Measurements from ENCODE around the gene ASIC4. TPM values are rescaled to one million over a fixed set of nuclear protein-coding genes. Genes with fewer than 3 reads are reported as not detected.

Gene ASIC4
- total RNA-seq, 4 donors from 2014 or later: not detected

DNA sequence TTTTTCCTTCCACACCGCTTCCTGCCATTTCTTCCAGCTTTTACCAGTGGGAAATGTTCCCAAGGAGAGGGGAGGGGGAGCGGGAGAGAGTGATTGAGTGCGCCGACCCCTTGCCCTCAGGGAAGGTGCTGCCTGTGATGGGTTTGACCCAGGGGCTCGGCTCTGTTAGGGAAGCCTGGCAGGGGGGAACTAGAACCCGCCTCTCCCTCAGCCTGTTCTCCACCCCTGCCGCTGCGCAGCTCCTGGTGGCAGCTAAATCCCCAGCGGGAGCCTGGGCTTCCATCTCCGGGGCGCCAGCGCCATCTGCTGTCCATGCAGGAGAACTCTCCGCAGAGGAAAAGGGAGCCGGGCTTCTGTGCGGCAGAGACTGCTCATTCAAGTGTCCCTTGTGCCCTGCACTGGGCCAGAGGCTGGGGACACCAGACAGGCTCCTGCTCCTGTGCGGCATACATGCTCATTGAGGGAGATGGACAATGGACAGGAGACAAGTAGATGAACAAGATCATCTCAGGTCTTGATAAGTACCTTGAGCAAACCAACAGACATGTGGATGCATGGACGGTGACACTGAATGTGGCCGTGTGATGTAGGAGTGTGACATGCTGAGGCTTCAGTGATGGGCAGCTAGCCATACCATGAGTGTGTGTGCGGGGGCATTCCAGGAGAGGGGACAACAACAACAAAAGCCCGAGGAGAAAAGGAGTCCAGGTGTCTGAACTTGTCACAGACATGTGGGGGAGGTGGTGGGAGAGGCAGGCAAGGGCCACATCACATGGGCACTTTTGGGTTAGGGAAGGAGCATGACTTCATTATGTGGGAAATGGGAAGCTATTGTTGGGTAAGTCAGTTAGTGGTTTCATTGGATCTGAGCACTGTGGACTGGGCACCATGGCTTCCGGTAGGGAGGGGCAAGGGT, 16.0 kb downstream of the ASIC4 start:
- H3K27me3 ChIP-seq: peaks cover 63% of the 10 kb centered on the region
- H3K4me1 ChIP-seq: peaks cover 0 to 5% (median 0%) of the 10 kb centered on the region in 4 donors
- peak; percentile 84 for DNase-seq
- in situ Hi-C loops (cut with MboI; ENCODE audit: low pct_ligation_motif_present in 1 of 4, low pct_unique_long_range_greater_than_20kb in 1 of 4, low sequenced_read_pairs in 3 of 4): loop anchor here in 2 of 4 donors (10.0 kb wide), 2 partner anchors 104 to 114 kb away; no protein-coding TSS in a partner anchor
- no peak overlapping the region for H3K4me3 ChIP-seq
- no peaks in the 10 kb centered on the region for H3K36me3 ChIP-seq
- no peak overlapping the region for H3K27ac ChIP-seq
- TF ChIP-seq POLR2AphosphoS5 (IDR thresholded peaks at IDR 0.05): no peak
- TF ChIP-seq, protein P1, sequence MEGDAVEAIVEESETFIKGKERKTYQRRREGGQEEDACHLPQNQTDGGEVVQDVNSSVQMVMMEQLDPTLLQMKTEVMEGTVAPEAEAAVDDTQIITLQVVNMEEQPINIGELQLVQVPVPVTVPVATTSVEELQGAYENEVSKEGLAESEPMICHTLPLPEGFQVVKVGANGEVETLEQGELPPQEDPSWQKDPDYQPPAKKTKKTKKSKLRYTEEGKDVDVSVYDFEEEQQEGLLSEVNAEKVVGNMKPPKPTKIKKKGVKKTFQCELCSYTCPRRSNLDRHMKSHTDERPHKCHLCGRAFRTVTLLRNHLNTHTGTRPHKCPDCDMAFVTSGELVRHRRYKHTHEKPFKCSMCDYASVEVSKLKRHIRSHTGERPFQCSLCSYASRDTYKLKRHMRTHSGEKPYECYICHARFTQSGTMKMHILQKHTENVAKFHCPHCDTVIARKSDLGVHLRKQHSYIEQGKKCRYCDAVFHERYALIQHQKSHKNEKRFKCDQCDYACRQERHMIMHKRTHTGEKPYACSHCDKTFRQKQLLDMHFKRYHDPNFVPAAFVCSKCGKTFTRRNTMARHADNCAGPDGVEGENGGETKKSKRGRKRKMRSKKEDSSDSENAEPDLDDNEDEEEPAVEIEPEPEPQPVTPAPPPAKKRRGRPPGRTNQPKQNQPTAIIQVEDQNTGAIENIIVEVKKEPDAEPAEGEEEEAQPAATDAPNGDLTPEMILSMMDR (IDR thresholded peaks at IDR 0.05): peak; percentile 95 to 98 (median 97)
- H3K9me3 ChIP-seq: no peaks in the 10 kb centered on the region
- intact Hi-C loops (cut with DNase I; ENCODE audit: low total_unique reads): loop anchor here (2.0 to 5.0 kb wide), 2 partner anchors 53 to 130 kb away; no protein-coding TSS in a partner anchor
- 16% methylated on average over 21 of the region's 21 CpGs; no CpG with 5 or more reads in 1 of the 2 donors for WGBS, 2 donors (ENCODE audit: low coverage in 1 of 2)

DNA sequence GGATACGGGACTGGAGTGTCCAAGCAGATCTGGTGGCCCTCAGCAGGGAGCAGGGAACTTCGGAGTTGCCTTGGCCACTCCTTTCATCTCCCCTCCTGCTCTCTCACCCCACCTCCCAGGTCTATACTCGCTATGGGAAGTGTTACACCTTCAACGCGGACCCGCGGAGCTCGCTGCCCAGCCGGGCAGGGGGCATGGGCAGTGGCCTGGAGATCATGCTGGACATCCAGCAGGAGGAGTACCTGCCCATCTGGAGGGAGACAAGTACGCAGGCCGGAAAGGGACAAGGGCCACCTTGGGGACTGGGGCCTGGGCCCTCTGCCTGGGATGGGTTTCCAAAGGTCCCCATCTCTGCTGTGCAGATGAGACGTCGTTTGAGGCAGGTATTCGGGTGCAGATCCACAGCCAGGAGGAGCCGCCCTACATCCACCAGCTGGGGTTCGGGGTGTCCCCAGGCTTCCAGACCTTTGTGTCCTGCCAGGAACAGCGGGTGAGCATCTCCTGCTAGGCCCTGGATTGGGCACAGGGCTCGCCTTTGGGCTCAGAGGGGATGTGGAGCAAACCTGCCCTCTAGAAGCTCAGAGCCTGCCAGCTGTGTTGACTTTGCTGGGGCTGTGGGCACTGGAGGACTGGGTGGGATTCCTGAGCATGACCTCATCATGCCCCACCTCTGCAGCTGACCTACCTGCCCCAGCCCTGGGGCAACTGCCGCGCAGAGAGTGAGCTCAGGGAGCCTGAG, 17.5 kb downstream of the ASIC4 start:
- no peaks in the 10 kb centered on the region for H3K36me3 ChIP-seq
- H3K4me3 ChIP-seq: no peak overlapping the region
- peaks cover 48% of the 10 kb centered on the region for H3K27me3 ChIP-seq
- no peaks in the 10 kb centered on the region for H3K9me3 ChIP-seq
- intact Hi-C loops (cut with DNase I; ENCODE audit: low total_unique reads) (loop anchor here (2.0 to 5.0 kb wide), 2 partner anchors 55 to 131 kb away; no protein-coding TSS in a partner anchor), in situ Hi-C loops (cut with MboI; ENCODE audit: low pct_ligation_motif_present in 1 of 4, low pct_unique_long_range_greater_than_20kb in 1 of 4, low sequenced_read_pairs in 3 of 4) (loop anchor here in 2 of 4 donors (10.0 kb wide), 2 partner anchors 103 to 113 kb away; no protein-coding TSS in a partner anchor)
- no peak overlapping the region for H3K27ac ChIP-seq
- H3K4me1 ChIP-seq: peaks cover 0 to 5% (median 0%) of the 10 kb centered on the region in 4 donors
- WGBS, 2 donors (ENCODE audit: low coverage in 1 of 2): 48 to 90% methylated on average over 2 to 16 of the region's 20 CpGs
- TF ChIP-seq EP300 (IDR thresholded peaks at IDR 0.05; ENCODE audit: low read depth) (no peak), POLR2AphosphoS5 (IDR thresholded peaks at IDR 0.05) (no peak), POLR2A (IDR thresholded peaks at IDR 0.05) (no peak)
- TF ChIP-seq, protein P1 (IDR thresholded peaks at IDR 0.05): no peak
- no peak for DNase-seq

- Histone ChIP-seq H3K36me3 (no peaks in the 10 kb centered on the region), H3K9me3 (no peaks in the 10 kb centered on the region), H3K27ac (no peak overlapping the region), H3K4me3 (no peak overlapping the region), H3K4me1 (peaks cover 0 to 5% (median 0%) of the 10 kb centered on the region in 4 donors), H3K27me3 (peaks cover 42% of the 10 kb centered on the region)
- 77% methylated on average over 8 of the region's 8 CpGs; no CpG with 5 or more reads in 1 of the 2 donors for WGBS, 2 donors (ENCODE audit: low coverage in 1 of 2)
- intact Hi-C loops (cut with DNase I; ENCODE audit: low total_unique reads) (loop anchor here (5.0 kb wide), 1 partner anchor 55 kb away; no protein-coding TSS in a partner anchor), in situ Hi-C loops (cut with MboI; ENCODE audit: low pct_ligation_motif_present in 1 of 4, low pct_unique_long_range_greater_than_20kb in 1 of 4, low sequenced_read_pairs in 3 of 4) (loop anchor here in 2 of 4 donors (10.0 kb wide), 2 partner anchors 102 to 112 kb away; no protein-coding TSS in a partner anchor)
- no peak for DNase-seq
- TF ChIP-seq POLR2A (IDR thresholded peaks at IDR 0.05): no peak
- TF ChIP-seq, protein P1 (IDR thresholded peaks at IDR 0.05): no peak
- no peak for TF ChIP-seq POLR2AphosphoS5 (IDR thresholded peaks at IDR 0.05)
- no peak for TF ChIP-seq EP300 (IDR thresholded peaks at IDR 0.05; ENCODE audit: low read depth)
These were observed 18.0 kb downstream of the ASIC4 start for GRCh38 chr2:219532378-219532649.

Data from transverse colon (tissue), 4 donors.